ENCODE measurements around the gene SEZ6. TPM values are rescaled to one million over a fixed set of nuclear protein-coding genes. Genes with fewer than 3 reads are reported as not detected.

The SEZ6 gene
- total RNA-seq, 1 donor from 2014 or later, result not detected

- no peak for TF ChIP-seq CTCF (IDR thresholded peaks at IDR 0.05; ENCODE audit: unreplicated experiment)
- no peak overlapping the region for H3K4me3 Mint-ChIP-seq
- H3K9me3 Mint-ChIP-seq, result no peaks in the 10 kb centered on the region
- no peaks in the 10 kb centered on the region for H3K36me3 Mint-ChIP-seq
- H3K4me1 Mint-ChIP-seq, result no peaks in the 10 kb centered on the region
- H3K27me3 Mint-ChIP-seq (ENCODE audit: low read depth), result peaks cover 6% of the 10 kb centered on the region
- DNase-seq (ENCODE audit: low spot score in 2 of 2, unreplicated experiment in 2 of 2), result no peak
- H3K27ac Mint-ChIP-seq, result no peak overlapping the region
Observed at GRCh38 chr17:28957992-28958355, 47.9 kb downstream of the SEZ6 start.

GRCh38 chr17:28957277-28957991, 48.4 kb downstream of the SEZ6 start:
- Mint-ChIP-seq H3K4me1 (no peaks in the 10 kb centered on the region), H3K27me3 (ENCODE audit: low read depth) (peaks cover 6% of the 10 kb centered on the region), H3K27ac (no peak overlapping the region), H3K4me3 (no peak overlapping the region), H3K9me3 (no peaks in the 10 kb centered on the region), H3K36me3 (no peaks in the 10 kb centered on the region)
- no peak for DNase-seq (ENCODE audit: low spot score in 2 of 2, unreplicated experiment in 2 of 2)
- TF ChIP-seq CTCF (IDR thresholded peaks at IDR 0.05; ENCODE audit: unreplicated experiment), result no peak

GRCh38 chr17:28956861-28957260, 49.0 kb downstream of the SEZ6 start:
- H3K36me3 Mint-ChIP-seq, result no peaks in the 10 kb centered on the region
- H3K4me1 Mint-ChIP-seq, result no peaks in the 10 kb centered on the region
- no peak overlapping the region for H3K27ac Mint-ChIP-seq
- H3K4me3 Mint-ChIP-seq, result no peak overlapping the region
- no peak for TF ChIP-seq CTCF (IDR thresholded peaks at IDR 0.05; ENCODE audit: unreplicated experiment)
- no peaks in the 10 kb centered on the region for H3K9me3 Mint-ChIP-seq
- H3K27me3 Mint-ChIP-seq (ENCODE audit: low read depth), result peaks cover under 1% of the 10 kb centered on the region
- DNase-seq (ENCODE audit: low spot score in 2 of 2, unreplicated experiment in 2 of 2), result no peak

- Mint-ChIP-seq H3K36me3 (no peaks in the 10 kb centered on the region), H3K27ac (no peak overlapping the region), H3K27me3 (ENCODE audit: low read depth) (no peaks in the 10 kb centered on the region), H3K9me3 (no peaks in the 10 kb centered on the region), H3K4me1 (no peaks in the 10 kb centered on the region), H3K4me3 (no peak overlapping the region)
- no peak for DNase-seq (ENCODE audit: low spot score in 2 of 2, unreplicated experiment in 2 of 2)
- TF ChIP-seq CTCF (IDR thresholded peaks at IDR 0.05; ENCODE audit: unreplicated experiment), result no peak
Observed at GRCh38 chr17:28956112-28956511, 49.7 kb downstream of the SEZ6 start.

- H3K9me3 Mint-ChIP-seq, result no peaks in the 10 kb centered on the region
- H3K27me3 Mint-ChIP-seq (ENCODE audit: low read depth), result no peaks in the 10 kb centered on the region
- no peak overlapping the region for H3K4me3 Mint-ChIP-seq
- H3K27ac Mint-ChIP-seq, result no peak overlapping the region
- no peaks in the 10 kb centered on the region for H3K36me3 Mint-ChIP-seq
- no peak for DNase-seq (ENCODE audit: low spot score in 2 of 2, unreplicated experiment in 2 of 2)
- no peak for TF ChIP-seq CTCF (IDR thresholded peaks at IDR 0.05; ENCODE audit: unreplicated experiment)
- no peaks in the 10 kb centered on the region for H3K4me1 Mint-ChIP-seq
Observed at GRCh38 chr17:28955408-28955807, 50.4 kb downstream of the SEZ6 start.

GRCh38 chr17:28954886-28955285, 50.9 kb downstream of the SEZ6 start:
- Mint-ChIP-seq H3K9me3 (no peaks in the 10 kb centered on the region), H3K36me3 (no peaks in the 10 kb centered on the region), H3K27ac (no peak overlapping the region), H3K4me3 (no peak overlapping the region), H3K27me3 (ENCODE audit: low read depth) (no peaks in the 10 kb centered on the region), H3K4me1 (no peaks in the 10 kb centered on the region)
- no peak for DNase-seq (ENCODE audit: low spot score in 2 of 2, unreplicated experiment in 2 of 2)
- TF ChIP-seq CTCF (IDR thresholded peaks at IDR 0.05; ENCODE audit: unreplicated experiment), result no peak
